ENCODE results near the gene ALB. TPM values are rescaled to one million over a fixed set of nuclear protein-coding genes. Genes with fewer than 3 reads are reported as not detected.

ALB gene
- total RNA-seq, 1 donor from 2014 or later: 113 TPM

DNA sequence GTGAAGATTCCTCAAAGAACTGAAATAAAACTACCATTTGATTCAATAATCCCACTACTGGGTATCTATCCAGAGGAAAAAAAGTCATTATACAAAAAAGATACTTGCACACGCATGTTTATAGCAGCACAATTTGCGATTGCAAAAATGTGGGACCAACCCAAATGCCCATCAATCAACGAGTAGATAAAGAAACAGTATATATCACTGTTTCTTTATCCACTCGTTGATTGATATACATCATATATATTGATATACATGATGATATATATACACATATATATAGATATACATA, 18.3 kb downstream of the ALB start:
- Mint-ChIP-seq H3K9me3 (no peaks in the 10 kb centered on the region), H3K4me1 (ENCODE audit: unreplicated experiment) (no peaks in the 10 kb centered on the region), H3K4me3 (no peak overlapping the region), H3K36me3 (no peaks in the 10 kb centered on the region), H3K27me3 (no peaks in the 10 kb centered on the region), H3K27ac (no peak overlapping the region)
- TF ChIP-seq, protein P1, sequence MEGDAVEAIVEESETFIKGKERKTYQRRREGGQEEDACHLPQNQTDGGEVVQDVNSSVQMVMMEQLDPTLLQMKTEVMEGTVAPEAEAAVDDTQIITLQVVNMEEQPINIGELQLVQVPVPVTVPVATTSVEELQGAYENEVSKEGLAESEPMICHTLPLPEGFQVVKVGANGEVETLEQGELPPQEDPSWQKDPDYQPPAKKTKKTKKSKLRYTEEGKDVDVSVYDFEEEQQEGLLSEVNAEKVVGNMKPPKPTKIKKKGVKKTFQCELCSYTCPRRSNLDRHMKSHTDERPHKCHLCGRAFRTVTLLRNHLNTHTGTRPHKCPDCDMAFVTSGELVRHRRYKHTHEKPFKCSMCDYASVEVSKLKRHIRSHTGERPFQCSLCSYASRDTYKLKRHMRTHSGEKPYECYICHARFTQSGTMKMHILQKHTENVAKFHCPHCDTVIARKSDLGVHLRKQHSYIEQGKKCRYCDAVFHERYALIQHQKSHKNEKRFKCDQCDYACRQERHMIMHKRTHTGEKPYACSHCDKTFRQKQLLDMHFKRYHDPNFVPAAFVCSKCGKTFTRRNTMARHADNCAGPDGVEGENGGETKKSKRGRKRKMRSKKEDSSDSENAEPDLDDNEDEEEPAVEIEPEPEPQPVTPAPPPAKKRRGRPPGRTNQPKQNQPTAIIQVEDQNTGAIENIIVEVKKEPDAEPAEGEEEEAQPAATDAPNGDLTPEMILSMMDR (conservative IDR thresholded peaks at IDR 0.05): no peak
- DNase-seq (ENCODE audit: extremely low spot score, unreplicated experiment): no peak

DNA sequence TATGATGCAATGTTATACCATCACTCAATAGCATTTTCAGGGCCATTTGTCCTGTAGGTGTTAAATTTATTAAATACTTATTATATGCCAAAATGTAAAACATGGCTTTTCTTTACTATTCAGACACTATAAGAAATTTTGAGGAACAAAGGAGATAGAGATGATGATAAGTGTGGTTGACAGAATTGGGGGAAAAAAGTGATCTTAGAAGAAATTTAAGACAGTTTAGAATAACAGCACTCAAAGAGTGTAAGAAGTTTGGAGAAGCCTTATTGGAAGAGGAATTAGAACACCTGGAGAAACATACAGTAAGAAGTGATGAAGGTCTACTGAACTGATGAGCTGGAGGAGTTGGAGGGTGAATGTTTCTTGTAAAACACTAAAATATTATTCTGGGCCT, 19.1 kb downstream of the ALB start:
- no peak overlapping the region for H3K4me3 Mint-ChIP-seq
- H3K4me1 Mint-ChIP-seq (ENCODE audit: unreplicated experiment): no peaks in the 10 kb centered on the region
- no peaks in the 10 kb centered on the region for H3K36me3 Mint-ChIP-seq
- H3K9me3 Mint-ChIP-seq: no peaks in the 10 kb centered on the region
- H3K27me3 Mint-ChIP-seq: no peaks in the 10 kb centered on the region
- no peak for DNase-seq (ENCODE audit: extremely low spot score, unreplicated experiment)
- TF ChIP-seq, protein P1 (conservative IDR thresholded peaks at IDR 0.05): no peak
- no peak overlapping the region for H3K27ac Mint-ChIP-seq

DNA sequence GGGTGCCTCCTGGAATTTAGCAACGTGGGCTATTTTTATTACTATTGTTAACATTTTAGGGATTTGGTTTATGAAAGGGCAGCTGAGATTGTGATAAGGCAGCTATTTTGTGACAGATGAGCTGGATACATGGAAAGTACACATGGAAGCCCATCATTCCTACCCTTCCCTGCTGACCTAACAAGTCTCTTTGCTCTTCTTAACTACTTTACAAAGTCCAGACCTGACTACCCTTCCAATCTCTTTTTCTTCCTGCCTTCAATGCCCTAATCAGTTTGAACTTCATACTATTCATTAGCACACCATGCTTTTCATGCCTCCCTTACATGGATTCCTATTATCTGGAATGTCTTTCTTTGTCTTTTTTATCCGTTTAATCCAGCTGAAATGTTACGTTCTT, 22.6 kb downstream of the ALB start:
- H3K27ac Mint-ChIP-seq: no peak overlapping the region
- H3K27me3 Mint-ChIP-seq: peaks cover 3% of the 10 kb centered on the region
- H3K36me3 Mint-ChIP-seq: no peaks in the 10 kb centered on the region
- no peaks in the 10 kb centered on the region for H3K9me3 Mint-ChIP-seq
- no peaks in the 10 kb centered on the region for H3K4me1 Mint-ChIP-seq (ENCODE audit: unreplicated experiment)
- no peak overlapping the region for H3K4me3 Mint-ChIP-seq
- DNase-seq (ENCODE audit: extremely low spot score, unreplicated experiment): no peak
- TF ChIP-seq, protein P1 (conservative IDR thresholded peaks at IDR 0.05): no peak

DNA sequence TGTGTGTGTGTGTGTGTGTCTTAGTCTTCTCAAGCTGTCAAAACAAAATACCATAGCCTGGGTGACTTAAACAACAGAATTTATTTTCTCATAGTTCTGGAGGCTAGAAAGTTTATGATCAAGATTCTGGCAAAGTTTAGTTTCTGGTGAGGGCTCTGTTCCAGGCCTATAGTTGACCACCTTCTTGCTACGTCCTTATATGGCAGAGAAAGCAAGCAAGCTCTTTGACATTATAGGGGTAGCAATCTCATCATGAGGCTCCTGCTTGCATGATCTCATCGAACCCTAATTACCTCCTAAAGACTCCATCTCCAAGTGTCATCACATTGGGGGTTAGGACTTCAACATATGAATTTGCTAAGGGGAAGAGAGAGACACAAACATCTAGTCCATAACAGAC, 25.0 kb downstream of the ALB start:
- Mint-ChIP-seq H3K27ac (no peak overlapping the region), H3K36me3 (no peaks in the 10 kb centered on the region), H3K4me1 (ENCODE audit: unreplicated experiment) (no peaks in the 10 kb centered on the region), H3K27me3 (peaks cover 3% of the 10 kb centered on the region), H3K9me3 (no peaks in the 10 kb centered on the region), H3K4me3 (no peak overlapping the region)
- TF ChIP-seq, protein P1 (conservative IDR thresholded peaks at IDR 0.05): no peak
- no peak for DNase-seq (ENCODE audit: extremely low spot score, unreplicated experiment)

DNA sequence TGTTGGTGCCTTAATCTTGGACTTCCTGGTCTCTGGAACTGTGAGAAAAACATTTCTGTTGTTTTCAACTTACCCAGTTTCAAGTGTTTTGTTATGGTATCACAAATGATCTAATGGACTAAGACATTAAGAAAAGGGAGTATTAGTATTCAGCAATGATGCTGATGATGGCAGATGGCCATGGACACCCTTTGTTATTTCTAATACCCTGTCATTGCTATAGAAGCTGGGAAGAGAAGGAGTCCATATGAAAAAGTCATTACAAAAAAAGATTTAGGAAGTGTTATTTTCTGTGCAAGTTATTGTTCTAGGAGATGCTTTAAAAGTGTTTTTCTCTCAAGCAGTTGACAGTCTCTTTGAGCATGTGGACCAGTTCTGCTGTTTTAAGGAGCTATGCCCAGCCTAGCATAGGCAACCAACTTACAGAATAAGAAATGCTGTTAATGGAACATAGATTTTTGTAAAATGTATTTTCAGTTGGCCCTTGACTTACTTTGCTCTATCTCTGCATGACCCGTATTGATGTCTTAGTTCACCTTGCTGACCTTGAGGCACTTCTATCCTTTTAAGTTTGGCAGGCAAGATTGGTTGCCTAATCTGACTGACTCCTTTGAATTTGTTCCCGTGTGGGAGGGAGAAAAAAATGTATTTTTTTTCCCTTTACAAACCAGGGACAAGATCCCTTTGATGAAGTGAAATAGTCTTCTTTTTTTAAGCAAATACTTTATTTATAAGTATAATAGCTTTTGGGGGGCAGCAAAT, 25.9 kb downstream of the ALB start:
- TF ChIP-seq, protein P1 (conservative IDR thresholded peaks at IDR 0.05): no peak
- Mint-ChIP-seq H3K4me3 (no peak overlapping the region), H3K4me1 (ENCODE audit: unreplicated experiment) (no peaks in the 10 kb centered on the region), H3K27ac (no peak overlapping the region), H3K9me3 (no peaks in the 10 kb centered on the region), H3K27me3 (peaks cover 3% of the 10 kb centered on the region), H3K36me3 (no peaks in the 10 kb centered on the region)
- DNase-seq (ENCODE audit: extremely low spot score, unreplicated experiment): no peak

DNA sequence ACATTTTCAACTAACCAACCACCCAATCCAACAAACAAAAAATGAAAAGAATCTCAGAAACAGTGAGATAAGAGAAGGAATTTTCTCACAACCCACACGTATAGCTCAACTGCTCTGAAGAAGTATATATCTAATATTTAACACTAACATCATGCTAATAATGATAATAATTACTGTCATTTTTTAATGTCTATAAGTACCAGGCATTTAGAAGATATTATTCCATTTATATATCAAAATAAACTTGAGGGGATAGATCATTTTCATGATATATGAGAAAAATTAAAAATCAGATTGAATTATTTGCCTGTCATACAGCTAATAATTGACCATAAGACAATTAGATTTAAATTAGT, 27.7 kb downstream of the ALB start:
- Mint-ChIP-seq H3K4me1 (ENCODE audit: unreplicated experiment) (no peaks in the 10 kb centered on the region), H3K9me3 (no peaks in the 10 kb centered on the region), H3K36me3 (no peaks in the 10 kb centered on the region), H3K4me3 (no peak overlapping the region), H3K27ac (no peak overlapping the region), H3K27me3 (peaks cover 3% of the 10 kb centered on the region)
- TF ChIP-seq, protein P1 (conservative IDR thresholded peaks at IDR 0.05): no peak
- no peak for DNase-seq (ENCODE audit: extremely low spot score, unreplicated experiment)

Data from type B pancreatic cell (in vitro differentiated cells).